GM19452 (cell line): Measurements from ENCODE around the gene PLXNC1.
"Not testable (repeated sequence)": the region's sequence is repeated elsewhere in the genome, so short reads cannot be mapped to it uniquely, and the experiment has no call there.

ENCODE experiments used
- ATAC-seq: cut with Tn5 transposase; IDR thresholded peaks from one replicate; pipeline ENCODE4 v1.9.1; 2021; ENCODE audit not compliant: unreplicated experiment

The PLXNC1 gene

GRCh38 chr12:94285943-94286582, 137.7 kb downstream of the PLXNC1 start:
- no peak for ATAC-seq

- ATAC-seq, result no peak
Observed at GRCh38 chr12:94286583-94287244, 138.3 kb downstream of the PLXNC1 start.

DNA sequence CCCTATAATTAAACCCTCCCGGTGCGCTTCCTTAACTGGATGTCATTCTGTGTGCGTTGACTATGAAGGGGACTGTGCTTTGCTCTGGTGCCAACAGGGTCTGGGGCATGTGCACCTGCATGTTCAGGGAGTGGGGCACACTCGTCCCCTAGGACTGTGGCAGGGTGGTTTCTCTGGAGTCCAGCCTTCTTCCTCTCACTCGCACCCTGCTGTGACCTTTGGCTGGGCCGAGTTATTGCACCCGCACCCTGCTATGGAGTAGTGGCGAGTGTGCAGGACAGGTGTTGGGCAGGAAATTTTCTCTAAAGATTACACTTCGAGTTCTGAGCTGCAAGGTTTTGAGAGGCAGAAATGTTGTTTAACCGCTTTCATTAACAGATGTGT, 138.9 kb downstream of the PLXNC1 start:
- no peak for ATAC-seq

DNA sequence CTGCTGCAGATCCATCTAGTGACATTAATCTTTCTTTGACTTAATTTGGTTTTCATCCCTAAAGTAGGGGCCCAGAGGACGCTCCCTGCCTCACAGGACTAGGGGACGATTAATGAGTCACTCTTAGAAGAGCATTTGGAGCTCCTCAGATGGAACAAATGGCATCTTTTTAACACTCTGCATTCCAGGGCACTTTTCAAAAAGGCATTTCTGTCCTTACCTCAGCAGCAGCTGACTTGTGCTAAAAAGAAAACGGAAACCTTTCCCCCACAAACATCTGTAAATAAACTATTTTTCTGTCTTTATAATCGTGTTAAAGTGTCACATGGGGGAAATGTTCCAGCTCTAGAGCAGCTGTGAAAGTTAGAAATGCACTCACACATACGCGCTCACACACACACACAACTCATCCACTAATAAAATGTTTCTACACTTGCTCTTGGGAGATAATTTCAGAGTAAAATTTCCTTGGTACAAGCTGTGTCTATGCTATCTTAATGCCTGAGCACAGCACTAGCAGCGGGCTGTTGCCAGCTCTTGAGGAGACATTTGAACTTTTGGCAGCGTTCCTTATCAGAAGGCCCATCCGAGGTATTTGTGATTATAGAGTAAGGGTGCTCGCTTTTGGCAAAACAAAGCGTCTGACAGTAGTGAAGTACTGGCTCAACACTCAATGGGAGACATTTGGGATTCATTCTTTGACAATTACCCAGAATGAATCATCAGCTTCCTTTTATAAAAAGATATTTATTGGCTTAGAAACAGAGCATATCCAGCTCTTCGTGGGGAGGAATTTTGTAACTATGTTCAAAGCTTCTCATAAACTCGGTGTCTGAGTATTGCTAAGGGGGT, 141.3 kb downstream of the PLXNC1 start:
- no peak for ATAC-seq

DNA sequence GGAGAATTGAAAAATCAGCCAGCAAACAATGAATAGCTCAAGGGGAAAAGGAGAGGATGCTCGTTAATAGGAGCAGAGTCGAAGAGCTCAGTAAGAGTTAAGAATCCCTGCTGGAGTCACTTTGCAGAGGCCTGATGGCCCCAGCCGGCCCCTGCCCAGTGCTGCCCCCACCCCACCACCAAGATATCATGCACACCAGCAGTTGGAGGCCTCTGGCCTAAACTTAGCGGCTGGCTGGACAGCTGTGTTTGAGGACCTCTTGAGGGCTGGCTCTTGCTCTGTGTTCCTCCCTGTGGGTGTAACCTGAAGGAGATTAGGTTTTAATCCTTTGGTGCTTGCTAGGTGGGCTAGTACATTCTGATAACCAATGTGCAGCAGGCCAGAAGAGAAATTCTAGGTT, 142.0 kb downstream of the PLXNC1 start:
- no peak for ATAC-seq

GRCh38 chr12:94297096-94297699, 148.8 kb downstream of the PLXNC1 start:
- ATAC-seq, result no peak

DNA sequence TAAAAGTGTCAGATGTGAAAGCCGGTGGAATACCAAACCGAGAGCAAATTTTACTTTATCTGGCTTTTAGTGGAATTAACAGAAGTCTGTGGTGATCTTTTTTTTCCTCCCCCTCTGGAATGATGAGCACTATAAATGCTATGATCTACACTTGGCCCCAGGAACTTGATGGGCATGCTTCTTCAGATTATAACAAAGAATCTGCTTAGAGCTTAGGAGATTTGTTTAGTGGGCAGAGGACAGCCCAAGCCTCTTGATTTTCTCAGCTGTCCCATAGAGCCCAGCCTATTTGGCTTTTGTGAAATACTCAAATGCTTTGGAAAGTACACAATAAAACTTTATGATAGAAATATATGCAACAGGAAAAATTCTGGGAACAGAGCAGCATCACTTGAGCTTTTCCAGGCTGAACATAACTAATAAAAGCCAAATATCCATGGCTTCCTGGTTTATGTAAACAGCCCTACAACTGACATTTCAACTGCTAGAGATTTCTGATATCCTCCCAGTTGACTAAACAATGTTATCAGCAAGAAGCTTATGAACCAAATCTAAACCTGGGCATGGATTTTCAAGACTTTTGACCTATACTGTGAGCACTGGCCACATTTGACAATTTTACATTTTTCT, 149.6 kb downstream of the PLXNC1 start:
- ATAC-seq, result no peak

- no peak for ATAC-seq
Observed at GRCh38 chr12:94299846-94300245, 151.5 kb downstream of the PLXNC1 start.

GRCh38 chr12:94304012-94304411, 155.6 kb downstream of the PLXNC1 start:
- no peak for ATAC-seq

- ATAC-seq, result no peak
Observed at GRCh38 chr12:94304566-94305061, 156.2 kb downstream of the PLXNC1 start.

GRCh38 chr12:94305130-94305957, 157.0 kb downstream of the PLXNC1 start:
- ATAC-seq, result peak; percentile 49

DNA sequence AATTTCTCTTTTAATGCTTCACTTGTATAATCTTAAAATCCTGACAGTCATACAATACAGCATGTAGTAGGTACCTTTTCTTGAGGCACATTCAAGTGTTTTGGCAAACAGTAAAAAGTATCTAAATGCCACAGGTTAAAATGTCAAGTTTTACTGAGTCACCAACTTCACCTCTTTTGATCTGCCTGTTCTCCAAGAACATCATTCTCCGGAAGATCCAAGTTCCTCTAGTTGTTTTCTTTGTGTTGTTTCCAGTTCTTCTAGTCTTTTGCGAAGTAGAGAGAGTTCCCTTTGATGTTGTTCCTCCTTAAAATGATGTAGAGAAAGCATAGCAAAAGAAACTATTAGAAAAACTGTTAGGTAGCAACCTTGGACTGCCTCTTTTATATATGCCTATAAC, 160.2 kb downstream of the PLXNC1 start:
- ATAC-seq, result no peak

GRCh38 chr12:94309373-94309772, 161.0 kb downstream of the PLXNC1 start:
- peak; percentile 82 for ATAC-seq

GRCh38 chr12:94312378-94312777, 164.0 kb downstream of the PLXNC1 start:
- ATAC-seq, result no peak

GRCh38 chr12:94316600-94316999, 168.2 kb downstream of the PLXNC1 start:
- ATAC-seq, result not testable (repeated sequence)

- ATAC-seq, result no peak
Observed at GRCh38 chr12:94318181-94318580, 169.8 kb downstream of the PLXNC1 start.

- no peak for ATAC-seq
Observed at GRCh38 chr12:94320109-94320508, 171.7 kb downstream of the PLXNC1 start.

GRCh38 chr12:94322346-94322745, 174.0 kb downstream of the PLXNC1 start:
- no peak for ATAC-seq

- ATAC-seq, result no peak
Observed at GRCh38 chr12:94326234-94326633, 177.9 kb downstream of the PLXNC1 start.

DNA sequence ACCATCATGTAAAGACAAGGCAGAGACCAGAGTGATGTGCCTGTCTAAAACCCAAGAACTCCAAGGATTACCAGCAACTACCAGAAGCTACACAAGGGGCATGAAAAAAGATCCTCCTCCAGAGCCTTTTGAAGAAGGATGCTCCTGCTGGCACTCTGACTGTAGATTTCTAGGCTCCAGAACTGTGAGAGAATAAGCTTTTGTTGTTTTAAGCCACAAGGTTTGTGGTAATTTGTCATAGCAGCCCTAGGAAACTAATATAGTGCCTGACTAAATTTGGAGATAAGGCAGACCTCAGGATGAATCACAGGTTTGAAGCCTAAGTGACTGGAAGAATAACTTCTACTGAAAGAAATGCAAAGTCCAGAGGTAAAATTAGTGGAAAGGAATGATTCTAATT, 178.3 kb downstream of the PLXNC1 start:
- no peak for ATAC-seq
